ENCODE data around the gene PLEKHH2. TPM values are rescaled to one million over a fixed set of nuclear protein-coding genes. Genes with fewer than 3 reads are reported as not detected.
"Not testable (repeated sequence)": the region's sequence is repeated elsewhere in the genome, so short reads cannot be mapped to it uniquely, and the experiment has no call there.

Gene PLEKHH2
- total RNA-seq, 2 donors from 2014 or later, result 1.3 to 2.1 TPM

DNA sequence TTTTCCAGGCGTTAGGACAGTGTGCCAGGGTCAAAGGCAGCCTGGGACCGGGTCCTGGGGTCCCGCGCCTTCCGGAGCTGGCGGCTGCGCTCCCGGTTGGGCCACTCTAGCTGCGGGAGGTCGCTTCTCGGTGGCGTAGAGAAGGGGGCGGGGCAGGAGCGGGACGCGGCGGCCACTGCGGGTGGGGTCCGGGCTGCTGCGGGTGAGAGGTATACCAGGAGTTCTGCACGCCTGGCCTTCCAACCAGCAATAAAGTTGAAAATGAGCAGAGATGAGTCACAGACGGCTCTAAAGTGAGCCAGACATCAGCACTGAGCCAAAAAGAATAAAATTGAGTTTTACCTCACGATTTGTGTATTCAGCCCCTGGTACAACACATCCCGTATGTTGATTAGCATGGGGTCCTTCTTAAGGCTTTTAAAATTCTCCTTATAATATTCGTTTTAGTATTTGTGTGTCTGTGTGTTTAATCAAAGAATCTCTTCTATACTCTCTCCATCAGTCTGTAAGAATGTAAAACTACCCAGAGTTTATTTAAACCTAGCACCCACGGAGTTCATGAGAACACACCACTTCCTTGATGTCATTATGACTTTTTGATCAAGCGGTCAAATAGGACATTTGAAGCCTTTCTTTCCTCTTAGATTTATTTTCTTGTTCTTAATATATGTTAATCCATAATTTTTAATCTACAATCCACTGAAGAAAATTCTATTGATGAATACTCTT is 39.4 kb downstream of the PLEKHH2 start, which contains the start of gene C1GALT1C1L:
C1GALT1C1L (minus strand) TSS at position 108 of the 729 bp plus-strand sequence; CDS start at position 1, 107 bp downstream.
- ATAC-seq (replicated peaks), result peak; percentile 55
- no peak within 1 kb of the TSS for H3K27ac Mint-ChIP-seq
- H3K9me3 Mint-ChIP-seq, result peaks cover 6% of the 10 kb centered on the region
- H3K36me3 Mint-ChIP-seq (ENCODE audit: low read depth), result no peaks in the 10 kb centered on the region
- H3K27me3 Mint-ChIP-seq, result peaks cover 20% of the 10 kb centered on the region
- H3K4me3 Mint-ChIP-seq, result peak within 1 kb of the TSS; percentile 6
- no peaks in the 10 kb centered on the region for H3K4me1 Mint-ChIP-seq

DNA sequence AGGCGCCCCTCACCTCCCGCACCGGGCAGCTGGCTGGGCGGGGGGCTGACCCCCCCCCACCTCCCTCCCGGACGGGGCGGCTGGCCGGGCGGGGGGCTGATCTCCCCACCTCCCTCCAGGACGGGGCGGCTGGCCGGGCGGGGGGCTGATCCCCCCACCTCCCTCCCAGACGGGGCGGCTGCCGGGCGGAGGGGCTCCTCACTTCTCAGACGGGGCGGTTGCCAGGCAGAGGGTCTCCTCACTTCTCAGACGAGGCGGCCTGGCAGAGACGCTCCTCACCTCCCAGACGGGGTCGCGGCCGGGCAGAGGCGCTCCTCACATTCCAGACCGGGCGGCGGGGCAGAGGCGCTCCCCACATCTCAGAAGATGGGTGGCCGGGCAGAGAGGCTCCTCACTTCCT is 40.7 kb downstream of the PLEKHH2 start:
- not testable (repeated sequence) for H3K4me3 Mint-ChIP-seq; H3K36me3 Mint-ChIP-seq (ENCODE audit: low read depth); H3K27ac Mint-ChIP-seq; H3K9me3 Mint-ChIP-seq; H3K4me1 Mint-ChIP-seq; ATAC-seq (replicated peaks)
- peaks cover 18% of the 10 kb centered on the region for H3K27me3 Mint-ChIP-seq

DNA sequence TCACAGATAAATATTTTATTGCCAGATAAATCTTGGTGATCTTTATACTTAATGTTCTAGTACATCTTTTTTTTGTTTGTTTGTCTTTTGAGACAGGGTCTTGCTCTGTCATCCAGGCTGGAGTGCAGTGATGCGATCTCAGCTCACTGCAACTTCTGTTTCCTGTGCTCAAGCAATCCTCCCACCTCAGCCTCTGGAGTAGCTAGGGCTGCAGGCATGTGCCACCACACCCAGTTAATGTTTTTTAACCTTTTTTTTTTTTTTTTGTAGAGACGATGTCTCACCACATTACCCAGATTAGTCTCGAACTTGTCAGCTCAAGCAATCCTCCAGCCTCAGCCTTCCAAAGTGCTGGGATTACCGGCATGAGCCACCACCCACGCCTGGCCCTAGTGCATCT is 48.3 kb downstream of the PLEKHH2 start:
- no peak overlapping the region for H3K27ac Mint-ChIP-seq
- H3K4me3 Mint-ChIP-seq, result no peak overlapping the region

DNA sequence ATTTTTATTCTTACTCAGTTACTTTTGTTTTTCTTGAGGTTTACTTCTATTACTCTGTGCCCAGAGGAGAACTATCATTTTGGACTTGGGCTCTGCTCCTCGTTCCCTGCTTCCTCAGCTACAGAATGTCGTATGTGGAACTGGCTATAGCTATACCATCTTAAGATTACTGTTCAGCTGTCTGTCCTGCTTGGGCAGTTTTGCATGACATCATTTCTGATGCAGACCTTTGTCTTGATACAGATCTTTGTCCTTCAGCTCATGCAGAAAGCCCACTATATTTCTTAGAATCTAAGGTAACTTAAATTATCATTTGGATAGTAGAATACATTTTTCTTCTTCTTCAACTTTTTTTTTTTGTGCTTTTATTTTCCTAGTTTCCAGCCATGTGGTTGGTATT is 52.9 kb downstream of the PLEKHH2 start:
- no peak for ATAC-seq (replicated peaks)
- Mint-ChIP-seq H3K36me3 (ENCODE audit: low read depth) (no peaks in the 10 kb centered on the region), H3K9me3 (no peaks in the 10 kb centered on the region), H3K27ac (no peak overlapping the region), H3K4me3 (no peak overlapping the region), H3K27me3 (peaks cover 15% of the 10 kb centered on the region), H3K4me1 (no peaks in the 10 kb centered on the region)

More for the DNA sequence above, 48.3 kb downstream of the PLEKHH2 start:
- peaks cover 9% of the 10 kb centered on the region for H3K27me3 Mint-ChIP-seq
- no peaks in the 10 kb centered on the region for H3K4me1 Mint-ChIP-seq
- no peaks in the 10 kb centered on the region for H3K36me3 Mint-ChIP-seq (ENCODE audit: low read depth)
- ATAC-seq (replicated peaks), result no peak
- H3K9me3 Mint-ChIP-seq, result no peaks in the 10 kb centered on the region

DNA sequence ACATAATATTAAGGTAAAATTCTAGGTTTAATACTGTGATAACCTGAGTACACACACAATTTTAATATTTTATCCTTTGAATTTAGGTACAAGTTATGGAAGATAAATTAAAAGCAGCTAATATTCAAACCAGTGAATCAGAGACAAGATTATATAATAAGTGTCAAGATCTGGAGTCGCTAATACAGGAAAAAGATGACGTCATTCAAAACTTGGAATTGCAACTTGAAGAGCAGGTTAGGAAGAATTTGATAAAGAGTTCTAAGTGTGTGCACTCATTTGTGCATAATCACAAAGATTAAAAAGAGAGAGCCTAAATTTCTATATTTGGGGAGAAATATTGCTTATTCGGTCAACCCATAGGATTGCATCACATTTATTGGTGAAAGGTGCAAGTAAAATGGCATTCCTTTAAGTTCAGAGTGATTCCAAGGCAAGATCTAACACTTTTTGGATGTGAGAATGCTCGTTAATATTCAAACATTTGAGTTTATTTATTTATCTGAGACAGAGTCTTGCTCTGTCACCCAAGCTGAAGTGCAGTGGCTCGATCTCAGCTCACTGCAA is 55.5 kb downstream of the PLEKHH2 start:
- H3K4me3 Mint-ChIP-seq, result no peak overlapping the region
- H3K36me3 Mint-ChIP-seq (ENCODE audit: low read depth), result no peaks in the 10 kb centered on the region
- peaks cover 15% of the 10 kb centered on the region for H3K27me3 Mint-ChIP-seq
- ATAC-seq (replicated peaks), result no peak
- H3K9me3 Mint-ChIP-seq, result no peaks in the 10 kb centered on the region
- H3K27ac Mint-ChIP-seq, result no peak overlapping the region
- H3K4me1 Mint-ChIP-seq, result no peaks in the 10 kb centered on the region

DNA sequence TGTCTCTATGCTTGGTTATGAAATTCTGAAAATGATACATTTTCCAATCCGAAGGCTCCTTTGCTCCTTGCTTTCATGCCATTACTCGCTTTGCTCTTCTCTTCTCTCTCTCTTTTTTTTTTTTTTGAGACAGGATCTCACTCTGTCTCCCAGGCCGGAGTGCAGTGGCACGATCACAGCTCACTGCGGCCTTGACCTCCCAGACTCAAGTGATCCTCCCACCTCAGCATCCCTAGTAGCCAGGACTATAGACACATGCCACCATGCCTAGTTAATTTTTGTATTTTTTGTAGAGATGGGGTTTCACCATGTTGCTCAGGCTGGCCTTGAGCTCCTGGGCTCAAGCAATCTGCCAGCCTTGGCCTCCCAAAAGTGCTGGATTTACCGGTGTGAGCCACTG is 61.1 kb downstream of the PLEKHH2 start:
- H3K9me3 Mint-ChIP-seq; H3K27ac Mint-ChIP-seq; ATAC-seq (replicated peaks); H3K4me3 Mint-ChIP-seq; H3K4me1 Mint-ChIP-seq; H3K36me3 Mint-ChIP-seq (ENCODE audit: low read depth); H3K27me3 Mint-ChIP-seq: not testable (repeated sequence)

DNA sequence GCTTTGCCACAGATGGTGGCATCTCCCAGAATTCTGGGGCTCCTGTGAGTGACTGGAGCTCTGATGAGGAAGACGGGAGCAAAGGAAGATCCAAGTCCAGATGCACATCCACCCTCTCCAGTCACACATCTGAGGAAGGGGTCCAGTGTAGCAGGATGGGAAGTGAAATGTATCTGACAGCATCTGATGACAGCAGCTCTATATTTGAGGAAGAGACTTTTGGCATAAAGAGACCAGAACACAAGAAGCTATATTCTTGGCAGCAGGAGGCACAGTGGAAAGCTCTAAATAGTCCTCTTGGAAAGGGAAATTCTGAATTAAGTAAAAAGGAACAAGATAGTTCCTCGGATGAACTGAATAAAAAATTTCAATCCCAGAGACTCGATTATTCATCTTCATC is 62.7 kb downstream of the PLEKHH2 start:
- peaks cover 9% of the 10 kb centered on the region for H3K27me3 Mint-ChIP-seq
- no peaks in the 10 kb centered on the region for H3K4me1 Mint-ChIP-seq
- no peaks in the 10 kb centered on the region for H3K36me3 Mint-ChIP-seq (ENCODE audit: low read depth)
- peak overlapping the region; percentile 43 for H3K27ac Mint-ChIP-seq
- no peaks in the 10 kb centered on the region for H3K9me3 Mint-ChIP-seq
- no peak for ATAC-seq (replicated peaks)
- H3K4me3 Mint-ChIP-seq, result no peak overlapping the region

DNA sequence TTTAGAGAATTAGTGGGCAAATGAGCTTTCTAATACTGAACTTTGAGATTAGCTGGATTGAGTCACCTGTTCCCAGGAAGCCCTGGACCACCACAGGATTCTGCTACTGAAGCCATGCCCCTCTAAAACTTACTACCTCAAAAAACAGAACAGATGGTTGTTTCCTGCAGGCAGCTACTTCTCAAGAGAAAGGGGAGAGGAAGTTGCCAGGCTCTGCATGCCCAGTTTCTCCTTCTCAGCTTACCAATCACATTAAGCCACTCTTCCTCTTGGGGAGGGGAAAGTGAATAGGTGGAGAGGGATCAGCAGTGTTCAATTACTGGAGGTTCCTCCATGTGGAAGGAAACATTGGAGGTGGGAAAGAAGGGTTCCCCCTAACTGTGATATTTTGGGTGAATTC is 64.1 kb downstream of the PLEKHH2 start:
- no peak for ATAC-seq (replicated peaks)
- Mint-ChIP-seq H3K4me3 (no peak overlapping the region), H3K27me3 (peaks cover 9% of the 10 kb centered on the region), H3K4me1 (no peaks in the 10 kb centered on the region), H3K27ac (no peak overlapping the region), H3K9me3 (no peaks in the 10 kb centered on the region), H3K36me3 (ENCODE audit: low read depth) (no peaks in the 10 kb centered on the region)

DNA sequence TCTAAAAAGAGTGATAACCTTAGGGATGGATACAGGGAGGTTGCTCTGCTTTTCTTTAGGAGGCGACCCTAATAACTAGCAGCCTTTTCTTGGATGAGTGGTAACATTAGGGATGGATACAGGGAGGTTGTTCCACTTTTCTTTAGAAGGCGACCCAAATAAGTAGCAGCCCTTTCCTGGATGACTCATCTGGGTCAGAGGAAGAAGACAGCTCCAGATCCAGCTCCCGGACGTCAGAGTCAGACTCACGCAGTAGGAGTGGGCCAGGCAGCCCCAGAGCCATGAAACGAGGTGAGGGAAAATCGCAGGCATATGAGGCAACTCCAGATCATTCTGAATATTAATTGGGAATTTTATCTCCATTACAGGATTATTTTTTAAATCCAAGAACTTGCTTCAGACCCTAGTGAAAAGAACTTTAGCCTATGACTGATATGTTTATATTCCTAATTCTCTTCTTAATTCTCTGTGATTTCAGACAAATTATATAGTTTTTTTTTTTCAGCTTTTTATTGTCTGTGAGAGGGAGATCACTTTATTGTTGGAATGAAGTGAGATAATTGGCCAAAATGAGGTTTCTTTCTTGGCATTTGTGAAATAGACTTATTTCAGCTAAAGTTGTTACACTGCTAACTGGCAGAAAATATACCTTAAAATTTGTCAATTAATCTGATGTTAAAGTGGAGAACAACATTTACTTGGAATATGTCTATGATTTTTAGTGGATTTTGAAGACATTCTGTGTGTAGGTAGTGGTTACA is 70.4 kb downstream of the PLEKHH2 start:
- H3K4me3 Mint-ChIP-seq, result no peak overlapping the region
- H3K9me3 Mint-ChIP-seq, result no peaks in the 10 kb centered on the region
- no peaks in the 10 kb centered on the region for H3K36me3 Mint-ChIP-seq (ENCODE audit: low read depth)
- no peak for ATAC-seq (replicated peaks)
- no peak overlapping the region for H3K27ac Mint-ChIP-seq
- no peaks in the 10 kb centered on the region for H3K4me1 Mint-ChIP-seq
- H3K27me3 Mint-ChIP-seq, result peaks cover 14% of the 10 kb centered on the region

DNA sequence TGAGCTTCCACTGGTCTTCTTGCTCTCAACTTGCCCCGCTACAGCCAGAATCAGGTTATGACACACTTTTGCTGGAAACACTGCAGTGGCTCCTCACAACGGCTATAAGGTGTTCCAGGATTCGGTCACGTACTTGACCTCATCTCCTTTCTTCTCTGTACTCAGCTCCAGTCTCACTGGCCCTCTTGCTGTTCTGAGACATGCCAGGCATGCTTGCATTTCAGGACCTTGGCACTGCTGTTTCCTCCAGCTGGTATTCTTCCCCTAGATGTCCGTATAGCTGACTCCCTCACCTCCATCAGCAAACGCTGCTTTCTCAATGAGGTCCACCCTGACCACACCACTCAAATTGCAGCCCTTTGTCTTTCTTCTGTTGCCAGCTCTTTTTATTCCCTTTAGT is 71.1 kb downstream of the PLEKHH2 start:
- no peak overlapping the region for H3K27ac Mint-ChIP-seq

DNA sequence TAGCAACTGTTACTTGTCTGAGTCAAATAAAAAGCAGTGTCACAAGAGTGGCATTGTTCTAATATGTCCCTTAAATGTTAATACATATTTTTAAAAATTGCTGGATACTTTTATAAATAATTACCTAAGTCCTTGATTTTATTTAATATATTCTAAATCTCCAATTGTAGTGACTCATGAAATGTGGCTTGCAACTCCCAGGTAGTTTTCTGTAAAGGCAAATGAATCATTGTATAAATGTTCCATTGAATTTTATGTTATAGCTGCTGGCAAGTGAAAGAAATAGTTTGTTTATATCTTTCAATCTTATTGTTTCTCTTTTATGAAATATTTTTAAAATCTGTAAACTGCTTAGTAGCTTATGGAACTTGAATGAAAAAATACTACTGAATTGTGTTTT is 71.8 kb downstream of the PLEKHH2 start:
- Mint-ChIP-seq H3K27me3 (peaks cover 8% of the 10 kb centered on the region), H3K36me3 (ENCODE audit: low read depth) (no peaks in the 10 kb centered on the region), H3K4me1 (no peaks in the 10 kb centered on the region), H3K4me3 (no peak overlapping the region), H3K27ac (no peak overlapping the region), H3K9me3 (no peaks in the 10 kb centered on the region)
- no peak for ATAC-seq (replicated peaks)

More for the DNA sequence above, 71.1 kb downstream of the PLEKHH2 start:
- Mint-ChIP-seq H3K4me1 (no peaks in the 10 kb centered on the region), H3K27me3 (peaks cover 10% of the 10 kb centered on the region), H3K36me3 (ENCODE audit: low read depth) (no peaks in the 10 kb centered on the region), H3K4me3 (no peak overlapping the region), H3K9me3 (no peaks in the 10 kb centered on the region)
- no peak for ATAC-seq (replicated peaks)

DNA sequence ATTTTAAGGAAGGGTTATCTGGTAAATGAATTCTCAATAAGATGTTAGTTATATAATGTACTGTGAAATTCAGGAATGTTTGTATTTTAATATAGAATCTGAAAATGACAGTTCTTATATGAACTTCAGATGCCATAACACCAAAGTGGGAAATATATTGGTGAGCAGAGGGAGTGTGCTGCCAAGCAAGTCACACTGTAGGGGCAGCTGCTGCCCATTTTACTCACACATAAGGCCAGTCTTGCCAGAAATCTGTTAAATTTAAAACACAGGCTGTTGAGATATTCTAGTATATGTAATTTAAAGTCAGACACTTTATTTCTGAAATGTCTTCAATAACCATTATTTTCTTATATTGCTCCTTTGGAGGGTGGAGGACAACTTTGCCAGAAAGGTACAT is 73.8 kb downstream of the PLEKHH2 start:
- H3K4me3 Mint-ChIP-seq, result no peak overlapping the region
- peaks cover 11% of the 10 kb centered on the region for H3K27me3 Mint-ChIP-seq
- ATAC-seq (replicated peaks), result no peak
- no peaks in the 10 kb centered on the region for H3K36me3 Mint-ChIP-seq (ENCODE audit: low read depth)
- H3K4me1 Mint-ChIP-seq, result no peaks in the 10 kb centered on the region
- H3K9me3 Mint-ChIP-seq, result no peaks in the 10 kb centered on the region
- no peak overlapping the region for H3K27ac Mint-ChIP-seq

DNA sequence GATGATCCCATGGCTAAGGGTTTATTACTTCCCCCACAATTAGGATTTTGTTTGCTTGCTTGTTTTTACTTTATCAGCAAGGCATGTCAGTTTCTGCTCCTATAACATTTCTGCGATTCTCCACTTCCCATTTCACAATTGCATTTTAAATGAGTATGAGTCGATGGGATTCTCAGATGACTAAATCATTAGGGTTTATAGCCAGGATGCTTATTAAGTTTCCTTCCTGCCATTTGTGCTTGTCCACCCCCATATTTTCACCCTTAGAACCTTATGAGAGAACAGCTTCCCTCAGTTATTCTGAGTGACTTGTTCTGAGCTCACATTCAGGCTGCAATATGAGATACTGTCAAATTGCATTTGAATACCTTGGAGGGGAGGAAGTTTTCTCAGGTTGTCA is 77.1 kb downstream of the PLEKHH2 start:
- H3K27me3 Mint-ChIP-seq, result peaks cover 14% of the 10 kb centered on the region
- H3K4me1 Mint-ChIP-seq, result no peaks in the 10 kb centered on the region
- H3K4me3 Mint-ChIP-seq, result no peak overlapping the region
- no peak overlapping the region for H3K27ac Mint-ChIP-seq
- H3K9me3 Mint-ChIP-seq, result no peaks in the 10 kb centered on the region
- ATAC-seq (replicated peaks), result no peak
- no peaks in the 10 kb centered on the region for H3K36me3 Mint-ChIP-seq (ENCODE audit: low read depth)

DNA sequence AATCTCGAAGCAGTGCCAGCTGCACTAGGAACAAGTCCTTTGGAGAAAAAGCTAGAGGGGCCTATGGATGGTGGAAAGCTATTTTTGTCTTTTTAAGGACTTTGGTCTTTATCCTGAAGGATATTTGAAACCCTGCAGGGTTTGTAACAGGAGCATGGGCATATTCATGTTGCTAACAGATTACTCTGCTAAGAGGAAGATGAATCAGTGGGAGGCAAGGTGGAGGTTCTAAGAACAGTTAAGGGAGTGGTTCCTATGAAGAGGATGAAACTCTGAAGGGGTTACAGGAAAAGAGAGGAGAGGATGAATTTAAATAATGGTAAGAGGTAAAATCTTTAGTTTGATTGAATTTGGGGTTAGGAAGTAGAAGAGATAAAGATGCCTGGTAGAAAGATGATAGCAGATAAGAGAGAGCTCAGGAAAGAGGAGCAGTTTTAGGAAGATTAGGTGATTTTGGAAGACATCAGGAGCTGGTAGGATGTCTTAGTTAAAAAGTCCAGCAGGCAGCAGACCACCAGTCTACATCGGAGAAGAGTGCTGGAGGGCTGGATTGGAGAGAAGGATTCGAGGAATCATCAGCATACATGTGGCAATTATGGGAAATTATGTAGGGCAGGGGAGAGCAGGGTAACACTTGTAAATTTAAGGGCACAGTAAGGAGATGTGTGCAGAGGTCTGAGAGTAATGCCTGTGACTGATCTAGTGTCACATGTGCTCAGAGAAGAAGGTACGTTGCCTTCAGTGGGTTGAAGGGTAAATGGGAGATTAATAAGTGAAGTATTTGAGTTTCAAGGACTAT is 78.4 kb downstream of the PLEKHH2 start:
- Mint-ChIP-seq H3K4me1 (no peaks in the 10 kb centered on the region), H3K4me3 (no peak overlapping the region), H3K36me3 (ENCODE audit: low read depth) (no peaks in the 10 kb centered on the region), H3K27ac (no peak overlapping the region), H3K27me3 (peaks cover 9% of the 10 kb centered on the region), H3K9me3 (no peaks in the 10 kb centered on the region)
- no peak for ATAC-seq (replicated peaks)
